Measurements from ENCODE around the gene PAX7.

DNA sequence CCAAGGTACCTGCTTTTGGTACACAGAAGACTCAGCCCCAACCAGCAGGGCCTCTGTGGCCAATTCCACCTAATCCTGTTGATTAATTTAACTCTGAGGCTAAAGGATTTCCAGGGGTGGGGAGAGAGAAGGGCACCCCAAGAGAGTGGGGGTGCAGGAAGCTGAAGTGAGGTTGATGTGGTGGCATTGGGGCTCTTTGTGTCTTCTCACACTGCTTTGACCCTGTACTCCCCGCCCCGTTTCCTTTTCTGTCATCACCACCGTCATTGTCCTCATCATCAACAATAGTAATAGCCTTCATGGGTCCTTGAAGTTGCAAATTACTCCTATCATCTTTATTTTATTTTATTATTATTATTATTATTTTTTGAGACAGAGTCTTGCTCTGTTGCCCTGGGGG, 55.9 kb downstream of the PAX7 start:
- no peak for TF ChIP-seq YY1 (IDR thresholded peaks at IDR 0.05; ENCODE audit: insufficient read depth, insufficient read length)
- no peak for TF ChIP-seq ZNF274 (IDR thresholded peaks at IDR 0.05; ENCODE audit: low read depth, low read length)
